HCT116 (cell line): Measurements from ENCODE around the gene TLE4. TPM values are rescaled to one million over a fixed set of nuclear protein-coding genes. Genes with fewer than 3 reads are reported as not detected.

Experiments used
- ATAC-seq: fragments of 200-7000 bp; cut with Tn5 transposase; 2 replicates; pipeline ENCODE4 v1.9.1; 2020; ENCODE audit warnings: mild to moderate bottlenecking, moderate library complexity
- BruUV-seq: library from RNA; stranded (reverse); fragments of 400-500 nt; replicated peaks from 2 replicates; lab custom pipeline; 2021; lab: Mats Ljungman, UMichigan
- CTCF ChIA-PET: fragments of 300-600 bp; sonication (Branson Sonifier 250); formaldehyde crosslinking; loops from one replicate; lab custom pipeline; 2021; ENCODE audit warnings: antibody characterized with exemption; lab: Charles Lee
- POLR2A ChIA-PET: fragments of 300-600, 350-600 bp; sonication (Branson Sonifier 250); formaldehyde crosslinking; loops from one replicate; lab custom pipeline; 2021; ENCODE audit warnings: antibody characterized with exemption; lab: Charles Lee
- RAD21 ChIA-PET, 2 experiments: fragments of 300-600 bp; sonication (Branson Sonifier 250); formaldehyde crosslinking; loops; one replicate each; lab custom pipeline; 2023; ENCODE audit warnings: low total read pairs in 2 of 2; ENCODE audit not compliant: uncharacterized antibody in 2 of 2, unreplicated experiment in 2 of 2, low non-redundant PET in 1 of 2; lab: Charles Lee
- DNase-seq: peaks from one replicate; pipeline ENCODE4 v3.0.0-alpha.2; 2010; ENCODE audit warnings: low read depth, low spot score
- H2AFZ ChIP-seq: fragments of 200-600 bp; shearing (Covaris generic), sonication (generic); 2 replicates; pipeline ENCODE4 v1.6.1; 2017; ENCODE audit warnings: low read depth, mixed run types, mixed read lengths, antibody characterized with exemption, low read length; ENCODE audit not compliant: poor library complexity, severe bottlenecking
- H3K27ac ChIP-seq: 2 replicates; pipeline ENCODE4 v1.5.1; 2012; ENCODE audit warnings: low read depth, low read length
- H3K27me3 ChIP-seq: fragments of 200-600 bp; sonication (generic); 2 replicates; pipeline ENCODE4 v1.6.1; 2016; ENCODE audit warnings: mixed run types, low read length, mixed read lengths; ENCODE audit not compliant: insufficient read depth
- H3K36me3 ChIP-seq, 2 experiments: fragments of 200-500 bp in 1 of 2; fragments of 200-600 bp in 1 of 2; sonication (Bioruptor generic) in 1 of 2; sonication (generic) in 1 of 2; 2 replicates each; pipeline versions ENCODE4 v1.5.1 to v1.6.1; 2014 to 2016; ENCODE audit warnings: low read length in 2 of 2, inconsistent platforms in 1 of 2, mixed read lengths in 1 of 2, mixed run types in 1 of 2; ENCODE audit not compliant: insufficient read depth in 2 of 2, control insufficient read depth in 1 of 2
- H3K4me1 ChIP-seq, 2 experiments: fragments of 200-600 bp in 1 of 2; sonication (generic) in 1 of 2; 2 replicates each; pipeline versions ENCODE4 v1.5.1 to v1.6.1; 2012 to 2017; ENCODE audit warnings: low read length in 2 of 2, inconsistent platforms in 1 of 2, mild to moderate bottlenecking in 1 of 2, mixed read lengths in 1 of 2, mixed run types in 1 of 2, moderate library complexity in 1 of 2; ENCODE audit not compliant: insufficient read depth in 2 of 2, control insufficient read depth in 1 of 2
- H3K4me2 ChIP-seq: fragments of 200-600 bp; sonication (generic); 2 replicates; pipeline ENCODE4 v1.6.1; 2017; ENCODE audit warnings: mixed run types, low read length, mixed read lengths
- H3K4me3 ChIP-seq, 2 experiments: fragments of 200-600 bp in 1 of 2; sonication (generic) in 1 of 2; replicated peaks in 1 of 2; 2 replicates each; pipeline ENCODE4 v1.5.1; 2011 to 2016; ENCODE audit warnings: low read length in 2 of 2, control low read depth in 1 of 2, low read depth in 1 of 2, mild to moderate bottlenecking in 1 of 2, mixed read lengths in 1 of 2, mixed run types in 1 of 2
- H3K79me2 ChIP-seq: fragments of 200-600 bp; sonication (generic); 2 replicates; pipeline ENCODE4 v1.6.1; 2017; ENCODE audit warnings: mild to moderate bottlenecking, mixed run types, low read length, moderate library complexity, mixed read lengths; ENCODE audit not compliant: insufficient read depth
- H3K9ac ChIP-seq: fragments of 200-600 bp; sonication (generic); 2 replicates; pipeline ENCODE4 v1.6.1; 2016; ENCODE audit warnings: low read length, mixed read lengths
- H3K9me2 ChIP-seq: fragments of 200-600 bp; sonication (generic), shearing (Covaris generic); 2 replicates; pipeline ENCODE4 v1.6.1; 2017; ENCODE audit warnings: mixed run types, mild to moderate bottlenecking, moderate library complexity; ENCODE audit not compliant: insufficient read depth
- H3K9me3 ChIP-seq, 2 experiments: fragments of 200-500 bp in 1 of 2; fragments of 200-600 bp in 1 of 2; sonication (Bioruptor generic) in 1 of 2; sonication (generic) in 1 of 2; 2 replicates each; pipeline ENCODE4 v1.6.1; 2014 to 2017; ENCODE audit warnings: low read length in 2 of 2, mixed read lengths in 2 of 2, inconsistent platforms in 1 of 2, low read depth in 1 of 2, mild to moderate bottlenecking in 1 of 2, mixed run types in 1 of 2, moderate library complexity in 1 of 2; ENCODE audit not compliant: control insufficient read depth in 1 of 2, insufficient read depth in 1 of 2
- H4K20me1 ChIP-seq: fragments of 200-600 bp; sonication (generic), shearing (Covaris generic); 2 replicates; pipeline ENCODE4 v1.6.1; 2017; ENCODE audit warnings: mixed run types, mild to moderate bottlenecking, moderate library complexity; ENCODE audit not compliant: insufficient read depth
- ATF3 ChIP-seq: IDR thresholded peaks from 2 replicates; pipeline ENCODE4 v1.6.1; 2012
- CBX3 ChIP-seq: IDR thresholded peaks from 2 replicates; pipeline ENCODE4 v1.6.1; 2012; ENCODE audit warnings: low read depth
- CEBPB ChIP-seq: IDR thresholded peaks from 2 replicates; pipeline ENCODE4 v1.6.1; 2012; ENCODE audit warnings: low read depth
- EGR1 ChIP-seq: IDR thresholded peaks from 2 replicates; pipeline ENCODE4 v1.6.1; 2012; ENCODE audit warnings: low read depth
- ELF1 ChIP-seq: IDR thresholded peaks from 2 replicates; pipeline ENCODE4 v1.6.1; 2012; ENCODE audit warnings: low read depth, borderline replicate concordance
- EZH2 ChIP-seq: fragments of 200-600 bp; sonication (generic); IDR thresholded peaks from 2 replicates; pipeline ENCODE4 v1.6.1; 2017; ENCODE audit warnings: antibody characterized with exemption, mixed run types
- EZH2phosphoT487 ChIP-seq: fragments of 200-600 bp; IDR thresholded peaks from 2 replicates; pipeline ENCODE4 v1.6.1; 2018; ENCODE audit warnings: antibody characterized with exemption, borderline replicate concordance
- FOSL1 ChIP-seq: IDR thresholded peaks from 2 replicates; pipeline ENCODE4 v1.6.1; 2012; ENCODE audit warnings: low read depth
- JUND ChIP-seq: IDR thresholded peaks from 2 replicates; pipeline ENCODE4 v1.6.1; 2012
- MAX ChIP-seq: IDR thresholded peaks from 2 replicates; pipeline ENCODE4 v1.6.1; 2012
- POLR2A ChIP-seq: IDR thresholded peaks from 2 replicates; pipeline ENCODE4 v1.7.0; 2011; ENCODE audit warnings: borderline replicate concordance; ENCODE audit not compliant: insufficient read depth, insufficient read length; ENCODE audit errors: extremely low read depth
- POLR2AphosphoS5 ChIP-seq: IDR thresholded peaks from 2 replicates; pipeline ENCODE4 v1.6.1; 2011; ENCODE audit warnings: mild to moderate bottlenecking, low read depth, low read length, moderate library complexity
- RAD21 ChIP-seq: IDR thresholded peaks from 2 replicates; pipeline ENCODE4 v1.6.1; 2012; ENCODE audit warnings: low read depth, mild to moderate bottlenecking
- SP1 ChIP-seq: IDR thresholded peaks from 2 replicates; pipeline ENCODE4 v1.6.1; 2012; ENCODE audit warnings: low read depth
- SRF ChIP-seq: IDR thresholded peaks from 2 replicates; pipeline ENCODE4 v1.6.1; 2012; ENCODE audit warnings: low read depth
- TCF7L2 ChIP-seq: IDR thresholded peaks from 2 replicates; pipeline ENCODE4 v1.7.0; 2011; ENCODE audit warnings: borderline replicate concordance, inconsistent platforms; ENCODE audit not compliant: insufficient read depth, insufficient read length; ENCODE audit errors: extremely low read depth
- ZBTB33 ChIP-seq: IDR thresholded peaks from 2 replicates; pipeline ENCODE4 v1.6.1; 2011; ENCODE audit warnings: mild to moderate bottlenecking, low read length, moderate library complexity; ENCODE audit not compliant: insufficient replicate concordance; ENCODE audit errors: extremely low read depth
- ZFX ChIP-seq: fragments of 450-650 bp; IDR thresholded peaks from 2 replicates; pipeline ENCODE4 v1.6.1; 2017
- ZNF274 ChIP-seq: fragments of 200-500 bp; sonication (Bioruptor generic); IDR thresholded peaks from 2 replicates; pipeline ENCODE4 v1.6.1; 2014; ENCODE audit warnings: mild to moderate bottlenecking, low read depth, low read length, inconsistent platforms
- intact Hi-C: fragments of 100-400 bp; cut with micrococcal nuclease; formaldehyde crosslinking; loops from 2 replicates; pipeline ENCODE4 v1.10.0; 2022
- total RNA-seq: library from RNA; stranded (reverse); gene quantifications from one replicate; pipeline ENCODE4 v1.2.1, GENCODE V29; 2021; ENCODE audit not compliant: unreplicated experiment

The TLE4 gene
- total RNA-seq, 1 experiment from 2014 or later: 0.39 TPM

GRCh38 chr9:79759460-79759859 is 187.7 kb downstream of the TLE4 start (continued):
- TF ChIP-seq MAX (no peak), CBX3 (no peak)
- TF ChIP-seq, all 23 proteins: peak for 0

- Histone ChIP-seq H3K27ac (no peak overlapping the region), H3K27me3 (no peaks in the 10 kb centered on the region), H3K9ac (no peak overlapping the region), H3K9me2 (no peaks in the 10 kb centered on the region), H3K4me1 (no peaks in the 10 kb centered on the region), H3K9me3 (peaks cover 9 to 19% of the 10 kb centered on the region in 2 experiments; a peak in 2 of 4 replicates), H3K4me2 (no peak overlapping the region), H4K20me1 (no peaks in the 10 kb centered on the region), H3K36me3 (no peaks in the 10 kb centered on the region), H3K79me2 (no peaks in the 10 kb centered on the region), H2AFZ (no peak overlapping the region), H3K4me3 (no peak overlapping the region)
- POLR2A ChIA-PET: no interaction called here
- no TSS peak for BruUV-seq
- CTCF ChIA-PET: no interaction called here
- TF ChIP-seq POLR2AphosphoS5 (no peak), TCF7L2 (no peak), ZFX (no peak), EGR1 (no peak), JUND (no peak), ATF3 (no peak), MAX (no peak), EZH2phosphoT487 (no peak), POLR2A (no peak), ZBTB33 (no peak), SRF (no peak), EZH2 (no peak), CEBPB (no peak), SP1 (no peak), CBX3 (no peak), FOSL1 (no peak), ZNF274 (no peak), ELF1 (no peak), RAD21 (no peak)
- intact Hi-C loops: no loop called here
- RAD21 ChIA-PET: no interaction called here
- DNase-seq: no peak
- no peak for ATAC-seq
Measured at GRCh38 chr9:79762070-79762469, 190.3 kb downstream of the TLE4 start.
